Activated CD8-positive, alpha-beta memory T cell treated with anti-CD3 and anti-CD28 coated beads, Interleukin-2, amount 50 U/mL, for 4 hours (primary cell): Measurements from ENCODE around the gene ZG16B.

Source experiments
- DNase-seq: peaks from one replicate; pipeline ENCODE4 v3.0.0-alpha.2; 2020

The ZG16B gene

DNA sequence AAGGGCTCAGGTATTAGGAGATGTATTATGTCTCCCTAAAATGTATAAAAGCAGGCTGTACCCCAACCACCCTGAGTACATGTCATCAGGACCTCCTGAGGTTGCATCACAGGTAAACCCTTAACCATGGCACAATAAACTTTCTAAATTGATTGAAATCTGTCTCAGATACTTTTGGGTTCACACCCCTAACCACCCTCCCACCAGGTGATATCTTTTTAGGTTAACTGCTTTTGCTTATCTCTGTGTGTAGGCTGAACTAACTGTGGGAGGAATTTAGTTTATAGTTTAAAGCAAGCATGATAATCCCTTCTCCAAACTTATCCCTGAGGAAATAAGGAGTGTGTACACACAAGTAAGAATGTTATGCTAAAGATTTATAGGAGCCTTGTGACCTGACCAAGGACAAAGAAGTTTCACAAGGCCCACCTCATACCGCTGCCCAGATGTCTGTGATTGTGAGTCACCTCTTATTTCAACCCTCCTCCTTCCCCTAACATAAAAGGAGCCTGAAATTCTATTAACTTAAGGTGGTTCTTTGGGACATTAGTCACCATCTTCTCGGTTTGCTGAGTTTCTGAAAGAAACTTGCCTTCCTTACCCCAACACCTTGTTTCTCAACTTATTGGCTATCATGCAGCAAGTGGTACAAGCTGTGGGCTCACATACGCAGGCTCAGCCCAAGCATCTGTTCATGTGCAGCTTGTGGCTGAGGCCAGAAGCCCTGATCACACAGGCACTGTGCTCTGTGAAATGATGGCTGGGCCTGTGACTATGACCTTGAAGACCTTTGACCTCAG is 16.6 kb downstream of the ZG16B start:
- DNase-seq, result no peak

DNA sequence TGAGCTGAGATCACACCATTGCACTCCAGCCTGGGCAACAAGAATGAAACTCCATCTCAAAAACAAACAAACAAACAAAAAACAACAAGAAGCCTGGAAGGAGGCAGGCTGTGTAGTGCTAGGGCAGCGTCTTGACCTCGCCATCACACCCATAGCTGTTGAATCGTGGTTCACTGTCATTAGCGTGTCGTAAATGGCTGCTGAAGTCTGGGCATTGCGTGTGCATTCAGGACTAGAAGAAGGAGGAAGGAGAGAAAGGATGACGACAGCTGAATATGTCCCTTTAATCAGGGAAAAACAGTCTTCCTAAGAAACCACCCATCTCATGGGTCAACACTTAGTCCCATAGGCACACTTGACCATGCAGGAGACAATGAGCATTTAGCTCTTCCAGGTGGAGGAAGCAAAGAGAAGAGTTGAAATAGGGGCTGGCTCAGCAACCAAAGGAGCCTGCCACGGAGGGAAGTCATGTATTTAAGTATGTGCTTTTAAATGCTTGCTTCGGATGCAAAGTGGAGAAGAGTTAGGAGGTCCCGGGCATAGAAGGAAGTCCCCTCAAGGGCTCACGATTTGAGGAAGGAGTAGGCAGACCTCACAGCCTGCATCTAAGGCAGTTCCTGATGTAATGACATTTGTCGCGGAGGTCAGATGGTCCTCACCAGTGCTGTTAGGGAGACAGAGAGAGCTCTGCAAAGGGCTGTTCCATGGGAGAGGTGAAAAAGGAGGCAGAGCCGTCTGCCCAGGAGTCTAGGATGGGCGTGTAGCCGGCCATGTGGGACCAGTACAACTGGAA is 19.0 kb downstream of the ZG16B start:
- no peak for DNase-seq

DNA sequence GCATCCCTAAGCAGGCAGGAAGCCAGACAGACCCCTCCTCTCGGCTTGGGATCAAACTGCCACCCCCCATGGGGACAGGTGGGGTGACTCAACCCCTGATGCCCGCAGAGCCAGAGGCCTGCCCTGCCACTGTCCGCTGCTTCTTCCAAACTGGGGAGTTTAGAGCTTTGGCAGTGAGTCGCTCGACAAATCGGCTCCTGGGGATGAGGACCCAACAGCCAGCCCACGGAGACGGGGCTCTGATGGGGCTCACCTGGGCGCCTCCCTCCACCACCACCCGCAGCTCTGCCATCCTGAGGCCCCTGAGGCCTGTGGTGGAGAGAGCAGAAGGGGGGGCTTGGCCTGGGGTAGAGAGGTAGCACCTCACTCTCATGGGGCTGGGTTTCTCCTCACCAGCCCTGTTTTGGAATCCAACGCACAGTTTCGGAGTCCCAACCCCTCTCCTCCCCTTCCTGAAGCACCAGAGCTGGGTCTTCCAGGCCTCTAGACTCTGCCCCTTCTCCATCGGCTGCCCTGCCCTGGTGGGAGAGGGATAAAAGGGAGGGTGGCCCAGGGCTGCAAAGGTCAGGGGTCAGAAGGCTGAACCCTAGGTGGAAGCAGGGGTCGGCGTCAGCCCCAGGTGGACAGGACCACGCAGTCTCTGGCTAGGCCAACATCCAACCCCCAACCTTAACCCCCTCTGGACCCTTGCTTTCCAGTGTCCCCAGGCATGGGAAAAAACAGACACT is 22.1 kb downstream of the ZG16B start:
- no peak for DNase-seq

DNA sequence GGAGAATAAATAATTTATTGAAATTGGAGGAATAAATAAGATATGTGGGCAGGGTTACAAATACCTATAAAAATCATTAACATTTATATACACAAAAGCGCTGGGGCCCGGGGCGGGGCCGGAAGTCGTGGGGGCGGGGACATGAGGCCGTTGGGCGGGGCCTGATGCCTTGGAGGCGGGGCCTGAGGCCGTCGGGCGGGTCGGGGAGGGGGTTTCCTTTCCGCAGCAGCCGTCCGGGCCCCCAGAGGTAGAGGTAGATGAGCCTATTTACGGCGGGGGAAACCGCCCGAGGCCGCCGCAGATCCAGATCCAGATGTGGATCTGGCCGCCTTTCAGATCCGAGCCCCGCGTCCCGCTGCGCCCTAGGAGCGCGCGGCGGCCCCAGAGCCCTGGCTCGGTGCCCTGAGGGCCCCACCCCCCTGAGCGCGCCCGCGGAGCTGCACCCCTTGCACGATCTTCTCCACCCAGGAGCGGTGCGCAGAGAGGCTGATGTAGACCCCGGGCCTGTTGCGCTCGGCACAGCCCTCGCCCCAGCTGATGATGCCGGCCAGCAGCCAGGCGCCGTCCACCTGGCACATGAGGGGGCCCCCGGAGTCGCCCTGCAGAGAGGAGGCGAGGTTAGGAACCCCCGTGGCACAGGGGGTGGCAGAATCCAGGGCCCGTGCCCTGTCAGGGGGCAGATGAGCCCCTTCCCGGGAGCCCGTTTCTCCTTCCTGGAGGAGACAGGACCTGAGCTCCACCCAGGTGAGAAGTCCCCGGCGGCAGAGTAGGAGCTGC is 22.8 kb downstream of the ZG16B start:
- DNase-seq, result no peak

DNA sequence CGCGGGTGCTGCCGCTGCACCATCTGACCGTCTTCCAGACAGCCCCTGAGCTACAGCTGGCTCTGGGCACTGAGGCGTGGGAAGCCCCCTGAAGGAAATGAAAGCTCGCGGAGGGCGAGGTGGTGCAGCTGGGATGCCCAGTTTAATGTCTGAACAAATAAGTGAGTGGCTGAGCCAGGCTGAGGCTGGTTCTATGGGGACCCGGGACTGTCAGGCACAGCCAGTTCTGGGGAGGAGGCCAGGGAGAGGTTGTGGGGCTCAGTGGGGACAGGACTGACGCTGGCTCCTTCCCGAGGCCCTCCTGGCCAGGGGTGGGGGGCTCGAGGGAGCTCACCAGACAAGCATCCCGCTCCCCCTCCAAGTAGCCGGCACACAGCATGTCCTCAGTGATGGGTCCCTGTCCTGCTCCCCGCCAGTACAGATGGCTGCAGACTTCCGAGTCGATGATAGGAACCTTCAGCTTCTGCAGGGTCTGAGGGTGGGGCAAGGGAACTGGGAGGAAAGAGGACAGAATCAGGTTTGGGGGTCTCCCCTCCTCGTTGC is 23.5 kb downstream of the ZG16B start:
- no peak for DNase-seq

DNA sequence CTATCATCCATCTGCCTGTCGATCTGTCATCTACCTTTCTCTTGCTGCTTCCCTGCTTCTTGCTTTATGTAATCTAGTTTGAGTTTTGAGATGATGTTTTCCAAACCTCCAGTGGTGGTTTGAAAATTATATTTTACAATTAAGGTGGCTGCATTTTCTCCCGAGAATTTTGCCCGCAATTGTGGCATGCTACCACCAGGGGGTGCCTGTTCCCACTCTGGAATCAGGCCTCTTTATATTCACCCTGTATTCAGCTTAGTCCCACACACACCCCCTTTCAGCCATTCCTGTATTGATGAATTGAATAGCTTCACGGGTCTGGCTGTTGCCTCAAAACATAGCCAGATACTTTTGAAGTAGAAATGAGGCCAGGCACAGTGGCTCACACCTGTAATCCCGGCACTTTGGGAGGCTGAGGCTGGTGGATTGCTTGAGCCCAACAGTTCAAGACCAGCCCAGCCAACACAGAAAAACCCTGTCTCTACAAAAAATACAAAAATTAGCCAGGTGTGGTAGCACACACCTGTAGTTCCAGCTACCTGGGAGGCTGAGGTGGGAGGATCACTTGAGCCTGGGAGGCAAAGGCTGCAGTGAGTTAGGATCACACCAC is 24.7 kb downstream of the ZG16B start:
- no peak for DNase-seq

DNA sequence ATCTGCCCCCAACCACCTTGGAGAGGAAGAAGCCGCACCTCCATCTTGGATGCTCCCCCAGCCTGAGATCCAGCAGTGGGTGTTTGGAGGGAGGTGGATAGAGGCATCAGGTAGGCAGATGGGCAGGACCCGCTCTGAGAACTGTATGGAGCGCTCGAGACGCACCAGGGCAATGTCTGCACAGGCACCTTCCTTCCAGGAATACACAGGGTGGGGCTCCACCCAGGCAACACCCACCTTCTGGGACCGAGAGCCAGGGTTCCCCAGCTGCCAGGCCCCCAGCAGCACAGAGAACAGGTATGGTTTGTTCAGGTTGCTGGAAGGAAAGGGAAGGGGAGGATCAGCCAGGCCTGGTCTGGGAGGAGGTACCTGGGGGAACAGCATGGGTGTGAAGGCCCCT is 25.4 kb downstream of the ZG16B start:
- DNase-seq, result no peak

DNA sequence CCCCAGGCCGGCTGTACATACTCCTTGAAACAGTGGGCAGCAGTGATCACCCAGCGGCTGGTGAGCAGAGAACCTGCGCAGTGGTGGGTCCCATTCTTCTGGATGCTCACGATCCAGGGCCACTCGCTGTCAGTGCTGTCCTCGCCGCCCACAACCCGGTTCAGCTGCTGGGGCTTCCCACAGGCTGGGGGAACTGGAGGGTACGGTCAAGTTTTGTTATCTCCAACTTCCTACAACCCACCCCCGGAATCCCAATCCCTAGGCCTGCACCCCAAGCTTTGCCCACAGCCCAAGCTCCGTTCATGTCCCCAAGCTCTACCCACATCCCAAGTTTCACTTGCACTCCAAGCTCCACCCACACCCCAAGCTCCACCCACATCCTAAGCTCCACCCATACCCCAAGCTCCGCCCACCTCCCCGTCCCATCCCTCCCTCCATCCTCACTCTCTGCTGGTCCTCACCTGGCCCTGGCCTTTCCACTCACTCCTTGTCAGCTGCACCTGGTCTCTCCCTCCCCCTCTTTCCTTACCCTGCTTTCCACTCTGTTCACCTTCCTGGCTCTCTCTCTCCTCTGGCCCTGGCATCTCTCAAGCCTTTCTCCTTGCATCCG is 26.1 kb downstream of the ZG16B start:
- no peak for DNase-seq

DNA sequence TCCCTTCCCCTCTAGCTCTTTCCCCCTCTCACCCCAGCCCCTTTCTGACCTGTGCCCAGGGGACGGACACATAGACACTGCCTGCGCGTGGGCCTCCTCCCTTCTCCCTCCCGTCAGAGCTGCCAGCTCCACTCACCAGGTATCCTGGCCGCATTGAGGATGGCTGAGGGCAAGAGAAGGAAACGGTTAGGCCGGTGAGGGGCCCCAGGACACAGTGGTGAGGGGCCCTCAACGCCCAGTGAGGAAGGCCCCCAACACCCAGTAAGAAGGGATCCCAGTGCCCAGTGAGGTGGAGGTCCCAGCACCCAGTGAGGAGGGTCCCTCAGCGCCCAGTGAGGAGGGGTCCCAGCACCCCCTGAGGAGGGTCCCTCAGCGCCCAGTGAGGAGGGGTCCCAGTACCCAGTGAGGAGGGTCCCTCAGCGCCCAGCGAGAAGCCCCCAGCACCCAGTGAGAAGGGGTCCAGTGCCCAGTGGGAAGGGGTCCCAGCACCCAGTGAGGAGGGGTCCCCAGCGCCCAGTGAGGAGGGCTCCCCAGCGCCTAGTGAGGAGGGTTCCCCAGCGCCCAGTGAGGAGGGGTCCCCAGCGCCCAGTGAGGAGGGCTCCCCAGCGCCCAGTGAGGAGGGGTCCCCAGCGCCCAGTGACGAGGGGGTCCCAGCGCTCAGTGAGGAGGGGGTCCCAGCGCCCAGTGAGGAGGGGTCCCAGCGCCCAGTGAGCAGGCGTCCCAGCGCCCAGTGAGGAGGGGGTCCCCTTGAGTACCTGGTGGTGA is 26.8 kb downstream of the ZG16B start:
- DNase-seq, result no peak

DNA sequence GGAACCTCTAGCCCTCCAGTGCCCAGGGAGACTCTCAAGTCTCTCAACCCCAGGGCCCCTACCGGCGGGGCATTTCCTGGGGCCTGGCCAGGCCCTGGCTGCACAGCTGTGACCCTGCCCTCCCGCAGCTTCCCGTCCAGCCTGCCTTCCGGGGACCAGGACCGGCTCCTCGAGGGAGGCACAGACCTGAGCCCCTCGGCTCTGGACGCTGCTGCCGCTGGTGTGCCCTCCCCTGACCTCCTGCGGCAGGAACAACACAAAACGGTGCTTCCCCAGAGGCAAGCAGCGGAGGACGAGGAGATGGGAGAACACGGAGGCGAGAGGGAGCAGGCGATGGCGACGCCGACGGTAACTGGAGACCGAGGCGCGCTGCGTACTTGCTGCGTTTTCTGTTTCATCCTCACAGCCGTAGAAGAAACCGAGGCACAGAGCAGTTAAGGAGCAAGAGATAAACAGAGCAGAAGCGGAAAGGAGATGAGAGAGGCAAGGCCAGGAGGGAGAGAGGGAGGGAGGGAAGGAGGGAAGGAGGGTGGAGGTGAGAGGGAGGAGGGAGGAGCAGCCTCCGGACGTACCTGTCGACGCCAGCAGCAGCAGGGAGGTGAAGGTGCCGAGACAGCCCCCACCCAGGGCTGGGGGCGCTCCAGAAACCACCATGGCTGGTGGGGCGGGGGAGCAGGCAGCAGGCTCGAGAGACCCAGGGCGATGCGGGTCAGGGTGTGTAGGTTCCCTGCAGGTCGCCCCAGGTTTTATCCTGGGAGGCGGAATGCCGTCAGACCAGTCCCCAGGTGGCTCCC is 27.5 kb downstream of the ZG16B start, which contains the start of gene PRSS22:
TSS of gene PRSS22 (minus strand) at position 720 of the 794 bp plus-strand sequence. CDS start at position 654, 66 bp downstream.
- no peak for DNase-seq

DNA sequence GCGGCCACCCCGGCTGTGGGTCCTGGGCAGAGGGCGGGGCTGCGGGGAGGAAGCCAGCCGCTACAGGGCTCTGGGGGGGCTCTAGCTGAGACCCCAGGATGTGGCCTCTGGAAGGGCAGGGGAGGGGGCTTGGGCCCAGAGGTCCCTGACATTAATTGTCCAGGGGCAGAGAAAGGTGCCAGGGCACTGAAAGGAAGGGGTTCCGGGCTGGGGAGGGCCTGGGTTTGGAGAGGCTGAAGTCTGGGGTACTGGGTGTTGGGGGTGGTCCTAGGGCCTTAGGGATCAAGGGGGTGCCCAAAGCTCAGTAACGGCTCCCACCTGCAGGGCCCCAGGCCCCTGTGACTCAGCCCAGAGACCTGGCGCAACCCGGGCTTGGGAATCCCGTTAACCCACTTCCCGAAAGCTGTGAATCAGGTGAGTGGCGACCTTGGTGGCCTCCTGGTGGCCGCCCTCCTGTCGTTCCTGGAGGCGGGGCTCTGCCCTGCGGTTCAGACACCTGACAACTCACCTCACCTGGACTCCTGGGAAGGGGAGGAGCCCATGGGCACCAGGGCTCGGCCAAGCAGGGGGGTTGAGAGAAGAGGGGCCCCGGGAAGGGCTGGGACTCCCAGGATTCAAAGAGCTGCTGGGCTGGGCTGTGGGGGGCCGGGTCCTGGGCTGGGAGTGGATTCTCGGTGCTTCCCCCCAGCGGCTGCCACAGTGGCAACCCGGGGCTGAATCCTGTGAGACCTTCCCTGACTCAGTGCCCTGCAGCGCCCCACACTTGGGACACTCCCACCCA is 28.3 kb downstream of the ZG16B start:
- no peak for DNase-seq

DNA sequence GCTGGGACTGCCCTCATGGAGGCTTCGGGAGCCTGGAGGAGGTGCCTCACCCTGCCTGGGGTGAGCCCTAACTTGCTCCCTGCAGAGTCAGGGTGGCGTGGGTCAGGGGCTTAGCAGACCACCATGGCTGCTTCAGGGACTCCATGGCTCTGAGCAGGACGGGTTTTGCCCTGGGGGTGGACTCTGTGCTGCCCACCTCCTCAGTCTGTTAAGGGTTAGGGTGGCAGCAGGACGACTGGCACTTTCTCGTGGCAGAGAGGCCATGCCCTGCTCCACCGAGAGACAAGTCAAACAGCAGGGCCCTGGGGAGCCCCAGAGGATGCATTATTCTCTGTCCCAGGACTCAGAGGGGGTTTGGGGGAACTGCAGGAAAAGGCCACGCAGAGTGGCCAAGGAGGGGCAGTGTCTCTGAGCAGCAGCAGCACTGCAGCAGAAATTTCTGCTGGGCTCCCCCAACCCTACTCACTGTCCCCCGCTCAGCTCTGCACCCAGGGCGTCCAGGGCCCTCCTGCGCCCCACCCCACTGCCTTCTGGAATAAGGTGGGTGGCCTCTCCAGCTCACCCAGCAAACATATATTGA is 29.7 kb downstream of the ZG16B start:
- DNase-seq, result no peak

DNA sequence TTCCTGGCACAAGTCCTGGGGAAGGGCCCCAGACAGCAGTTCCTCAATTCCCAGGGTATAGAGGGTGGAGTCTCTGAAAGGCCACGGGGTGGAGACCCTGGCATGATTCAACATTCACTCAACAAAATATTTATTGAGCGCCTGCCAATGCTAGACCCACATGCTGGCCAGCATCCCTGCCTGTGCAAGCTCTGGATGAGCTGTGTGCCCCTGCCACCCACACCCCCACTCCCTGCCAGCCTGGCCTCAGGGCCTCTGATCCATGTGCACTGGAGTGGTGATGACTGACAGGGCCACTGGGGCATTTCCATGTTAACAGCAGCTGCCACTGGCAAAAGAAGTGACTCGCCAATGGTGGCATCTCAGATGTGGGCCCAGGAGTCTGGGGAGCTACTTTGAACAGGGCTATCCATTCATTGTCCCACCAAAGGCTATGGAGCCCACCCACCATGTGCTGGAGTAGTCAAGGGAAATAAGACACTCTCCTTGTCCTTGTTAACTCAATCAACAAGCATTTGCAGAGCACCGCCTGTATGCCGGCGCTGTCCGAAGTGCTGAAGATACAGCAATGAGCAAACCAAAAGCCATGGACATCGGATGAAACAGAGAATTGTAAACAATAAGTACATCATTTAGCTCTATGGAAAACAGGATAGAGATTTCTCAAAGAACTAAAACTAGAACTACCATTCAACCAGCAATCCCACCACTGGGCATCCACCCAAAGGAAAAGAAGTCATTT is 30.9 kb downstream of the ZG16B start:
- no peak for DNase-seq

DNA sequence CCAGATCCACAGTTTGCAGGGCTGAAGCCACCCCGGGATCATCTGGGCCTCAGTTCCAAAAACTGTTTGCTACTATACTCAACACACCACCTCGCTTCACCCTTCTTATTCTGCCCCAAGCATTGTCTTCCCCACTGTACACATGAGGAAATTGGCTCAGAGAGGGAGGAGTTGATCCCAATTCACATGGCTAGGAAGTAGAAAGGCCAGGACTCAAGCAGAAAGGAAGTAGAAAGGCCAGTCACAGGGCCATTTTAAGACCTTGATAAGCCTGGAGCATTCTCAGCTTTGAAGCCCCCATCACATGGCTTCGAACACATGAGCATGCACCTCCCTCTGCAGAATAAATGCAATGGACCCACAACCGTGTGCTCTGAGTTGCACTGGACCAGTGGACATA is 35.5 kb downstream of the ZG16B start:
- no peak for DNase-seq

DNA sequence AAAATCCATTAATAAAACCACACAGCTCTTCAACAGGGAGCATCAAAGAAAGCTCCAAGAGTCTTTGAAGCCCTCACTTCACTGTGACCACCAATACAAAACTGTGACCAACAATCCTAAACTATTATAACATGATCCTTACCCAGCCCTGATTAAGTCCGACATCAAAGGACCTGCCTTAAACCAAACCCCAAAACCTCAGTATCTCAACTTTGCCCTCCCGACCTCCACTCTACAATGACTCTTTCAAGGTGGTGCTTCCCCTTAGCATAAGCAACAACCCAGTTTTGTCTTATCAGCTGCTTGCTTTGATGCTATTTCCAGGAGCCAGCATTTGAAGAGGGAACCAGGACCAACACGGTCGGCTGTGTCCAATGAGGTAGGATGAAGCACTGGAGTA is 36.3 kb downstream of the ZG16B start:
- no peak for DNase-seq

DNA sequence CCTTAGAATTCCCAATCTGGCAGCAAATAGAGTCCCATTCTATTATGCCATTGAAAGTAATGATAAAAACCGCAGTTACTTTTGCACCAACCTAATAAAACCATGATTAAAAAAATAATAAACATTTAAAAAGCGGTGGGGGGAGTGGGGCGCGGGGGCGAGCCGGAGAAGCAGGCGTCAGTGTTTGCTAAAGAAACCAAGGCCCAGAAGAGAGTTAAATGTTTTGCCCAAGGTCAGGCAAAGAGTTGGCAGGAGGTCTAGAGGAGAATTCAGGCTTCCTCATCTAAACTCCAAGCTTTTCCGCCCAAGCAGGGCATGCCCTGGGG is 37.5 kb downstream of the ZG16B start:
- no peak for DNase-seq

DNA sequence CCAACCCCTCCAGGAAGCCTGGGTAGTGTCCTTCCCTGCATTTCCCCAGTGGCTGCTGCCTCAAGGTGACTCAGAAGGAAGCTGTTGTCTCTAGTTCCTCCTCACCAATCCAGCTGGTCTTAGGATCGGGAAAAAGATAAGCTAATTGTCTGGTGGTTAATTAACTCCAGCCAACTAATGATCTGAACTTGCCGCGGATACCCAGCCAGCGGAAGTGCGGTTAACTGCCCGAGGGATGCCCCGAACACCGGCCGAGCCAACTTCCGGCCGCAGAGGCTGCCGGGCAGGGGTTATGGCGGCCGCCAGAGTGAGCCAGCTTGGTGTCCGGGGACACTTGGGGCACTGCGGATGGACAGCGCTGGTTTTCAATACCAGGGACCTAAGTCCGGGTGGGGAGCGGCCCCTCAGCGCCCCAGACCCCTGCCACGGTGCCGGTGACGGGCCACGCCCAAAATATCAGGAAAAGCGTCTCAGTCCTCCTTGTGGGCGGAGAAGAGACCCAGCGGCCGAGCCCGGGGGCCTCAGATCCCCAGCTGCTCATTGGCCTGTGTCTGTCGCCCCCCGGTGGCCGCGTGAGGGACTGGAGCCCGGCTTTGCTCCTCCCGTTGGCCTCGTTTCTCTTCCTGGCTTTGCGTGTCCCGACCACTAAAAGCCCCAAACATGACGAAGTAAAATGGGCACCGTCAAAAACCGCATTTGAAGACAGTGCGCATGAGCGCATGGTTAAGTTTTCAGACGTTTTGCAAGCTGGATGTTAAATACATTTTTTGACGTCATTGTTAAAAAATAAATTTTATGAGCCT is 38.1 kb downstream of the ZG16B start:
- peak; percentile 93 for DNase-seq
